ENCODE data around the gene TRMO. TPM values are rescaled to one million over a fixed set of nuclear protein-coding genes. Genes with fewer than 3 reads are reported as not detected.
A peak's percentile ranks its signal among the peaks of the same experiment; 100 is the strongest.

The TRMO gene
- total and polyA plus RNA-seq, 9 of the 15 experiments (the other 6 are each of a cell fraction or from before 2014, with no cell fraction given) = 5.6 to 22.4 (median 16.2) TPM

DNA sequence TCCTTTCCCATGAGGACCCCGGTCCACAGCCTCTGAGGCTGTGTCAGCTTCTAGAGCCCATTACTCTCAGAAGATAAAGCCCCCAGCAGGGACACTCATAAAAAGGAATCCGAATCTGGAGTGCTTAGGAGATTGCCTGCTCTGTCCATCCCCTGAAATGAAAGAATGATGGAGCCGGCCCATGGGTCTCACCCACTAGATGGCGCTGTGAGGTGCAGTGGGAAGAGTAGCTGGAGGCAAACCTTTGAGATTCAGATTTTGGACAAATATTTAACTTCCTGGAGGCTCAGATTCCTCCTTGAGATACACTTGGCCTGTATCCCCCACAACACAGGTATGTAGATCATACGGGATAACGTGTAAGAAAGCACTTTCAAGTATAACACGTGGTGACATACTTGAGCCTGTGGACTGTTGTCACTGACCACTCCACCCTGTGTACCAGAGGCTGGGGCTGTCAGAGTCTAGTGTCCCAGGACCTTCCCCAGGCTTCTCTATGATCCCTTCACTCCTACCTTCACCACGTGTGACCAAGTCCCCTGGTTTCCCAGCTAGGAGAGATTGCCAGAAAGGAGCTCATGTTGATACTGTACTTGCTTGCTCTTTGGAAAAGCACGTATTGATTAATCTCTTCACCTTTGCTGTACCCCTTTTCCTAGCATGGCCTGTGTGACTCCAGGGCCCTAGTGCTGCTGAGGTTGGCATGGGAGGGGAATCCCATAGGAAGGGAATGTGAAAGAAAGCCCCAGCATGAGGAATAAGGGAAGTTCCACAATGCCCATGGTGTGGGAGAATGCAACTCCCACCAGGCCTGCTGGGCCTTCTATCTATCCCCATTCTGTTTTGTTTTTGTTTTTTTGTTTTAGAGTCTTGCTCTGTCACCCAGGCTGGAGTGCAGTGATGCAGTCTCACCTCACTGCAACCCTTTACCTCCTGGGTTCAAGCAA, 32.1 kb downstream of the TRMO start (continued):
- no peak for TF ChIP-seq PYGO2 (tag; IDR thresholded peaks at IDR 0.05)
- TF ChIP-seq EHMT2 (IDR thresholded peaks at IDR 0.05) = no peak
- TF ChIP-seq, protein P1, sequence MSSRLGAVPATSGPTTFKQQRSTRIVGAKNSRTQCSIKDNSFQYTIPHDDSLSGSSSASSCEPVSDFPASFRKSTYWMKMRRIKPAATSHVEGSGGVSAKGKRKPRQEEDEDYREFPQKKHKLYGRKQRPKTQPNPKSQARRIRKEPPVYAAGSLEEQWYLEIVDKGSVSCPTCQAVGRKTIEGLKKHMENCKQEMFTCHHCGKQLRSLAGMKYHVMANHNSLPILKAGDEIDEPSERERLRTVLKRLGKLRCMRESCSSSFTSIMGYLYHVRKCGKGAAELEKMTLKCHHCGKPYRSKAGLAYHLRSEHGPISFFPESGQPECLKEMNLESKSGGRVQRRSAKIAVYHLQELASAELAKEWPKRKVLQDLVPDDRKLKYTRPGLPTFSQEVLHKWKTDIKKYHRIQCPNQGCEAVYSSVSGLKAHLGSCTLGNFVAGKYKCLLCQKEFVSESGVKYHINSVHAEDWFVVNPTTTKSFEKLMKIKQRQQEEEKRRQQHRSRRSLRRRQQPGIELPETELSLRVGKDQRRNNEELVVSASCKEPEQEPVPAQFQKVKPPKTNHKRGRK (tag; IDR thresholded peaks at IDR 0.05) = no peak
- 0 out of 4 replicates have a peak, but pooled peaks of 1 of the 2 experiments have one; percentile 43 for TF ChIP-seq RCOR1 (IDR thresholded peaks at IDR 0.05; ENCODE audit: borderline replicate concordance in 1 of 2, low read depth in 2 of 2, low read length in 2 of 2)
- TF ChIP-seq, protein P2, sequence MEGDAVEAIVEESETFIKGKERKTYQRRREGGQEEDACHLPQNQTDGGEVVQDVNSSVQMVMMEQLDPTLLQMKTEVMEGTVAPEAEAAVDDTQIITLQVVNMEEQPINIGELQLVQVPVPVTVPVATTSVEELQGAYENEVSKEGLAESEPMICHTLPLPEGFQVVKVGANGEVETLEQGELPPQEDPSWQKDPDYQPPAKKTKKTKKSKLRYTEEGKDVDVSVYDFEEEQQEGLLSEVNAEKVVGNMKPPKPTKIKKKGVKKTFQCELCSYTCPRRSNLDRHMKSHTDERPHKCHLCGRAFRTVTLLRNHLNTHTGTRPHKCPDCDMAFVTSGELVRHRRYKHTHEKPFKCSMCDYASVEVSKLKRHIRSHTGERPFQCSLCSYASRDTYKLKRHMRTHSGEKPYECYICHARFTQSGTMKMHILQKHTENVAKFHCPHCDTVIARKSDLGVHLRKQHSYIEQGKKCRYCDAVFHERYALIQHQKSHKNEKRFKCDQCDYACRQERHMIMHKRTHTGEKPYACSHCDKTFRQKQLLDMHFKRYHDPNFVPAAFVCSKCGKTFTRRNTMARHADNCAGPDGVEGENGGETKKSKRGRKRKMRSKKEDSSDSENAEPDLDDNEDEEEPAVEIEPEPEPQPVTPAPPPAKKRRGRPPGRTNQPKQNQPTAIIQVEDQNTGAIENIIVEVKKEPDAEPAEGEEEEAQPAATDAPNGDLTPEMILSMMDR (IDR thresholded peaks at IDR 0.05 in 2 of 3, conservative IDR thresholded peaks at IDR 0.05 in 1 of 3; ENCODE audit: insufficient read depth in 2 of 3, low read depth in 1 of 3, low read length in 3 of 3) = peak; percentile 83 to 96 (median 85)
- TF ChIP-seq ZNF57 (CRISPR knock-in tag; IDR thresholded peaks at IDR 0.05) = no peak
- no peak for TF ChIP-seq KLF6 (CRISPR knock-in tag; IDR thresholded peaks at IDR 0.05; ENCODE audit: borderline replicate concordance)
- TF ChIP-seq, protein P3, sequence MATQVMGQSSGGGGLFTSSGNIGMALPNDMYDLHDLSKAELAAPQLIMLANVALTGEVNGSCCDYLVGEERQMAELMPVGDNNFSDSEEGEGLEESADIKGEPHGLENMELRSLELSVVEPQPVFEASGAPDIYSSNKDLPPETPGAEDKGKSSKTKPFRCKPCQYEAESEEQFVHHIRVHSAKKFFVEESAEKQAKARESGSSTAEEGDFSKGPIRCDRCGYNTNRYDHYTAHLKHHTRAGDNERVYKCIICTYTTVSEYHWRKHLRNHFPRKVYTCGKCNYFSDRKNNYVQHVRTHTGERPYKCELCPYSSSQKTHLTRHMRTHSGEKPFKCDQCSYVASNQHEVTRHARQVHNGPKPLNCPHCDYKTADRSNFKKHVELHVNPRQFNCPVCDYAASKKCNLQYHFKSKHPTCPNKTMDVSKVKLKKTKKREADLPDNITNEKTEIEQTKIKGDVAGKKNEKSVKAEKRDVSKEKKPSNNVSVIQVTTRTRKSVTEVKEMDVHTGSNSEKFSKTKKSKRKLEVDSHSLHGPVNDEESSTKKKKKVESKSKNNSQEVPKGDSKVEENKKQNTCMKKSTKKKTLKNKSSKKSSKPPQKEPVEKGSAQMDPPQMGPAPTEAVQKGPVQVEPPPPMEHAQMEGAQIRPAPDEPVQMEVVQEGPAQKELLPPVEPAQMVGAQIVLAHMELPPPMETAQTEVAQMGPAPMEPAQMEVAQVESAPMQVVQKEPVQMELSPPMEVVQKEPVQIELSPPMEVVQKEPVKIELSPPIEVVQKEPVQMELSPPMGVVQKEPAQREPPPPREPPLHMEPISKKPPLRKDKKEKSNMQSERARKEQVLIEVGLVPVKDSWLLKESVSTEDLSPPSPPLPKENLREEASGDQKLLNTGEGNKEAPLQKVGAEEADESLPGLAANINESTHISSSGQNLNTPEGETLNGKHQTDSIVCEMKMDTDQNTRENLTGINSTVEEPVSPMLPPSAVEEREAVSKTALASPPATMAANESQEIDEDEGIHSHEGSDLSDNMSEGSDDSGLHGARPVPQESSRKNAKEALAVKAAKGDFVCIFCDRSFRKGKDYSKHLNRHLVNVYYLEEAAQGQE (IDR thresholded peaks at IDR 0.05; ENCODE audit: borderline replicate concordance) = 0 out of 2 replicates have a peak, but pooled peaks have one; percentile 17
- TF ChIP-seq, protein P3 (CRISPR knock-in tag; IDR thresholded peaks at IDR 0.05; ENCODE audit: low read depth) = no peak
- TF ChIP-seq FOXM1 (IDR thresholded peaks at IDR 0.05; ENCODE audit: low read depth) = no peak
- TF ChIP-seq FOXM1 (CRISPR knock-in tag; IDR thresholded peaks at IDR 0.05; ENCODE audit: low read depth) = no peak
- no peak for TF ChIP-seq GABPB1 (CRISPR knock-in tag; IDR thresholded peaks at IDR 0.05)
- TF ChIP-seq PML (IDR thresholded peaks at IDR 0.05; ENCODE audit: low read length) = no peak
- TF ChIP-seq, protein P4, sequence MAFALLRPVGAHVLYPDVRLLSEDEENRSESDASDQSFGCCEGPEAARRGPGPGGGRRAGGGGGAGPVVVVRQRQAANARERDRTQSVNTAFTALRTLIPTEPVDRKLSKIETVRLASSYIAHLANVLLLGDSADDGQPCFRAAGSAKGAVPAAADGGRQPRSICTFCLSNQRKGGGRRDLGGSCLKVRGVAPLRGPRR (CRISPR knock-in tag; IDR thresholded peaks at IDR 0.05) = no peak
